Measurements from ENCODE around the gene ZSWIM1. TPM values are rescaled to one million over a fixed set of nuclear protein-coding genes. Genes with fewer than 3 reads are reported as not detected.

ZSWIM1 gene
- polyA plus RNA-seq, 1 donor (not counting 4 experiments of a cell fraction or from before 2014, with no cell fraction given), result 4.4 TPM

DNA sequence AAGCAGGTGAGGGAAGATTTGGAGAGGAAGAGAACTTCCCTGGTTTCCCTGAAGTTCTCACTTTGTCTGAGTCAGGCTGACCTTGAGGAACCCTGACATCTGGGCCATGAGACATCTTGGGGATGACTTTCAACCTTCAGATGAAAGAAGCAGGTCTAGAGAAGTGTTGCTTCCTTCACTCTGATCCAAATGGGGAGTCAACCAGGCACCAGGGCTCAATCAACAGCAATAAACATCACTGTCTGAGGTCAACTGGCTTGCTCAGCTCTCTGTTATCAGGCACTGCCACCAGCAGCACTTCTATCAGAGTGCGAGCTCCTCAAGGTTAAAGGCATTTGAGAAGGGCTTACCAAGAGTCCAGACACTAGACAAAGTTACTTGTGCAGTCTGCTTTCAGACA lies 30.1 kb upstream of the ZSWIM1 start:
- Histone ChIP-seq H3K27ac (ENCODE audit: control insufficient read depth, insufficient read depth, low read length) (no peak overlapping the region), H3K36me3 (ENCODE audit: control insufficient read depth in 2 of 2, extremely low read depth in 1 of 2, insufficient read depth in 2 of 2, low read length in 2 of 2) (peaks cover 4 to 5% of the 10 kb centered on the region in 2 experiments), H3K79me2 (ENCODE audit: control insufficient read depth, insufficient read depth, low read length) (peaks cover 6% of the 10 kb centered on the region), H2AFZ (ENCODE audit: control insufficient read depth, low read length) (no peak overlapping the region), H3K9me3 (ENCODE audit: control insufficient read depth, low read depth, low read length) (no peaks in the 10 kb centered on the region), H3K27me3 (ENCODE audit: control insufficient read depth, extremely low read depth, insufficient read depth, low read length) (no peaks in the 10 kb centered on the region), H3K9me1 (ENCODE audit: control insufficient read depth, extremely low read depth, insufficient read depth, low read length) (no peaks in the 10 kb centered on the region), H3K9ac (ENCODE audit: control insufficient read depth, extremely low read depth, insufficient read depth, low read length) (no peak overlapping the region), H3K4me1 (ENCODE audit: control insufficient read depth, extremely low read depth, insufficient read depth, low read length) (peaks cover under 1% of the 10 kb centered on the region), H3K4me2 (ENCODE audit: control insufficient read depth, extremely low read depth, insufficient read depth, low read depth, low read length) (no peak overlapping the region), H3K4me3 (ENCODE audit: control insufficient read depth in 2 of 3, extremely low read depth in 1 of 3, insufficient read depth in 2 of 3, low read depth in 1 of 3, low read length in 3 of 3) (no peak overlapping the region), H4K20me1 (ENCODE audit: control insufficient read depth, extremely low read depth, insufficient read depth, low read length) (no peaks in the 10 kb centered on the region)
- DNase-seq (ENCODE audit: low read depth, low spot score) (no peak), FAIRE-seq (no peak)
- no peak for TF ChIP-seq EZH2 (IDR thresholded peaks at IDR 0.05; ENCODE audit: low read length)
- TF ChIP-seq, protein P1, sequence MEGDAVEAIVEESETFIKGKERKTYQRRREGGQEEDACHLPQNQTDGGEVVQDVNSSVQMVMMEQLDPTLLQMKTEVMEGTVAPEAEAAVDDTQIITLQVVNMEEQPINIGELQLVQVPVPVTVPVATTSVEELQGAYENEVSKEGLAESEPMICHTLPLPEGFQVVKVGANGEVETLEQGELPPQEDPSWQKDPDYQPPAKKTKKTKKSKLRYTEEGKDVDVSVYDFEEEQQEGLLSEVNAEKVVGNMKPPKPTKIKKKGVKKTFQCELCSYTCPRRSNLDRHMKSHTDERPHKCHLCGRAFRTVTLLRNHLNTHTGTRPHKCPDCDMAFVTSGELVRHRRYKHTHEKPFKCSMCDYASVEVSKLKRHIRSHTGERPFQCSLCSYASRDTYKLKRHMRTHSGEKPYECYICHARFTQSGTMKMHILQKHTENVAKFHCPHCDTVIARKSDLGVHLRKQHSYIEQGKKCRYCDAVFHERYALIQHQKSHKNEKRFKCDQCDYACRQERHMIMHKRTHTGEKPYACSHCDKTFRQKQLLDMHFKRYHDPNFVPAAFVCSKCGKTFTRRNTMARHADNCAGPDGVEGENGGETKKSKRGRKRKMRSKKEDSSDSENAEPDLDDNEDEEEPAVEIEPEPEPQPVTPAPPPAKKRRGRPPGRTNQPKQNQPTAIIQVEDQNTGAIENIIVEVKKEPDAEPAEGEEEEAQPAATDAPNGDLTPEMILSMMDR (optimal IDR thresholded peaks at IDR 0.05 in 1 of 3, IDR thresholded peaks at IDR 0.05 in 1 of 3, conservative IDR thresholded peaks at IDR 0.05 in 1 of 3; ENCODE audit: extremely low read depth in 1 of 3, insufficient read depth in 2 of 3, low read length in 3 of 3), result no peak
- dilution Hi-C loops (cut with MboI; ENCODE audit: extremely low pct_ligation_motif_present, low sequenced_read_pairs), result no loop called here

DNA sequence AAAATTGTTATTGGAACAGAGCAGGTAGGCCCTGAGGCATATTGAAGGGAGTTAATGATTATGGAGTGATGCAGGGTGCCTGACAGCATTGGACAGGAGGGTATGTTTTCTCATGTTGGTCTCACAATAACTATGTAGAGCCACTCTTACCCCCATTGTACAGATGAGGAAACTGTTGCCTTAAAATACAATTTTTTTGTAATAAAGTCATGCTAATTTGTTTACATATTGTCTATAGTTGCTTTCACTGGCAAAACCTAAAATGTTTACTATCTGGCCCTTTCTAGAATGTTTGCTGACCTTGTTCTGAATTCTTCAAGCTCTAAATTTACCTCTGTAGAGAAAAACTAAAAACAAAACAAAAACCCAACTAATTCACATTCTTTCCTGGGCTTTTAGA lies 29.5 kb upstream of the ZSWIM1 start:
- DNase-seq (ENCODE audit: low read depth, low spot score) (no peak), FAIRE-seq (no peak)
- TF ChIP-seq EZH2 (IDR thresholded peaks at IDR 0.05; ENCODE audit: low read length), result no peak
- TF ChIP-seq, protein P1 (optimal IDR thresholded peaks at IDR 0.05 in 1 of 3, IDR thresholded peaks at IDR 0.05 in 1 of 3, conservative IDR thresholded peaks at IDR 0.05 in 1 of 3; ENCODE audit: extremely low read depth in 1 of 3, insufficient read depth in 2 of 3, low read length in 3 of 3), result no peak
- Histone ChIP-seq H3K9me3 (ENCODE audit: control insufficient read depth, low read depth, low read length) (no peaks in the 10 kb centered on the region), H2AFZ (ENCODE audit: control insufficient read depth, low read length) (no peak overlapping the region), H4K20me1 (ENCODE audit: control insufficient read depth, extremely low read depth, insufficient read depth, low read length) (no peaks in the 10 kb centered on the region), H3K4me3 (ENCODE audit: control insufficient read depth in 2 of 3, extremely low read depth in 1 of 3, insufficient read depth in 2 of 3, low read depth in 1 of 3, low read length in 3 of 3) (no peak overlapping the region), H3K9ac (ENCODE audit: control insufficient read depth, extremely low read depth, insufficient read depth, low read length) (no peak overlapping the region), H3K4me2 (ENCODE audit: control insufficient read depth, extremely low read depth, insufficient read depth, low read depth, low read length) (no peak overlapping the region), H3K9me1 (ENCODE audit: control insufficient read depth, extremely low read depth, insufficient read depth, low read length) (no peaks in the 10 kb centered on the region), H3K36me3 (ENCODE audit: control insufficient read depth in 2 of 2, extremely low read depth in 1 of 2, insufficient read depth in 2 of 2, low read length in 2 of 2) (peaks cover 2 to 4% of the 10 kb centered on the region in 2 experiments), H3K27ac (ENCODE audit: control insufficient read depth, insufficient read depth, low read length) (no peak overlapping the region), H3K4me1 (ENCODE audit: control insufficient read depth, extremely low read depth, insufficient read depth, low read length) (peaks cover 6% of the 10 kb centered on the region), H3K27me3 (ENCODE audit: control insufficient read depth, extremely low read depth, insufficient read depth, low read length) (no peaks in the 10 kb centered on the region), H3K79me2 (ENCODE audit: control insufficient read depth, insufficient read depth, low read length) (peaks cover 12% of the 10 kb centered on the region)
- dilution Hi-C loops (cut with MboI; ENCODE audit: extremely low pct_ligation_motif_present, low sequenced_read_pairs), result no loop called here
